DOHH2 (cell line): ENCODE results near the gene CBFA2T3.

Source experiments
- H3F3A ChIP-seq: fragments of 200-600 bp; sonication (generic), shearing (Covaris generic); 2 replicates; pipeline ENCODE4 v1.6.0; 2016; ENCODE audit warnings: antibody characterized with exemption, mild to moderate bottlenecking; ENCODE audit not compliant: control insufficient read depth, insufficient read depth
- H3K27ac ChIP-seq: fragments of 200-600 bp; sonication (generic); 2 replicates; pipeline ENCODE4 v1.5.1; 2014; ENCODE audit warnings: low read depth, mild to moderate bottlenecking, low read length, moderate library complexity
- H3K27me3 ChIP-seq: fragments of 200-600 bp; sonication (generic); 2 replicates; pipeline ENCODE4 v1.6.1; 2014; ENCODE audit warnings: mild to moderate bottlenecking, low read length, mixed read lengths; ENCODE audit not compliant: control insufficient read depth
- H3K36me3 ChIP-seq: fragments of 200-600 bp; sonication (generic); 2 replicates; pipeline ENCODE4 v1.6.1; 2014; ENCODE audit warnings: mild to moderate bottlenecking, low read length, moderate library complexity, mixed read lengths; ENCODE audit not compliant: control insufficient read depth
- H3K4me1 ChIP-seq: fragments of 200-600 bp; sonication (generic); 2 replicates; pipeline ENCODE4 v1.6.1; 2014; ENCODE audit warnings: mild to moderate bottlenecking, low read length, mixed read lengths; ENCODE audit not compliant: control insufficient read depth
- H3K4me2 ChIP-seq: fragments of 200-600 bp; sonication (generic); 2 replicates; pipeline ENCODE4 v1.6.0; 2014; ENCODE audit warnings: mild to moderate bottlenecking, low read length, moderate library complexity
- H3K4me3 ChIP-seq: fragments of 200-600 bp; sonication (generic); 2 replicates; pipeline ENCODE4 v1.5.1; 2014; ENCODE audit warnings: mild to moderate bottlenecking, low read length, mixed read lengths
- H3K79me2 ChIP-seq: fragments of 200-600 bp; sonication (generic); 2 replicates; pipeline ENCODE4 v1.6.1; 2014; ENCODE audit warnings: mild to moderate bottlenecking, low read length, mixed read lengths; ENCODE audit not compliant: control insufficient read depth
- H3K9me2 ChIP-seq: fragments of 200-600 bp; sonication (generic); replicated peaks from 2 replicates; pipeline ENCODE4 v1.6.1; 2014; ENCODE audit warnings: mild to moderate bottlenecking, low read length, mixed read lengths; ENCODE audit not compliant: control insufficient read depth
- H3K9me3 ChIP-seq: fragments of 200-600 bp; sonication (generic); 2 replicates; pipeline ENCODE4 v1.6.1; 2014; ENCODE audit warnings: antibody characterized with exemption, low read length, mixed read lengths; ENCODE audit not compliant: control insufficient read depth, insufficient read depth
- H4K20me1 ChIP-seq: fragments of 200-600 bp; sonication (generic); 2 replicates; pipeline ENCODE4 v1.6.0; 2014; ENCODE audit warnings: low read depth, mild to moderate bottlenecking, antibody characterized with exemption, low read length, moderate library complexity; ENCODE audit not compliant: control insufficient read depth, insufficient read depth
- CTCF ChIP-seq: fragments of 200-600 bp; sonication (generic); IDR thresholded peaks from one replicate; pipeline ENCODE4 v1.5.1; 2014; ENCODE audit warnings: antibody characterized with exemption, mild to moderate bottlenecking, low read depth, low read length; ENCODE audit not compliant: poor library complexity, severe bottlenecking
- EZH2phosphoT487 ChIP-seq: fragments of 200-600 bp; sonication (generic); IDR thresholded peaks from 2 replicates; pipeline ENCODE4 v1.6.1; 2017; ENCODE audit warnings: borderline replicate concordance, mild to moderate bottlenecking, antibody characterized with exemption, low read length, moderate library complexity, mixed read lengths

The CBFA2T3 gene

GRCh38 chr16:88991813-88992350, 14.9 kb upstream of the CBFA2T3 start:
- Histone ChIP-seq H3K27ac (peak overlapping the region; percentile 100), H3K36me3 (no peaks in the 10 kb centered on the region), H3K9me3 (peaks cover 2% of the 10 kb centered on the region), H4K20me1 (no peaks in the 10 kb centered on the region), H3K27me3 (no peaks in the 10 kb centered on the region), H3K4me1 (peaks cover 66% of the 10 kb centered on the region), H3K9me2 (no peaks in the 10 kb centered on the region), H3F3A (peaks cover 33% of the 10 kb centered on the region), H3K4me3 (peak overlapping the region; percentile 71), H3K4me2 (peak overlapping the region; percentile 93), H3K79me2 (no peaks in the 10 kb centered on the region)
- no peak for TF ChIP-seq EZH2phosphoT487
- TF ChIP-seq CTCF: peak; percentile 52

GRCh38 chr16:88989852-88990547, 13.0 kb upstream of the CBFA2T3 start:
- Histone ChIP-seq H3K4me1 (peaks cover 82% of the 10 kb centered on the region), H3K4me2 (no peak overlapping the region)

GRCh38 chr16:88988980-88989811, 12.2 kb upstream of the CBFA2T3 start:
- no peak overlapping the region for H3K4me2 ChIP-seq
- H3K27ac ChIP-seq: no peak overlapping the region
- H3K36me3 ChIP-seq: no peaks in the 10 kb centered on the region
- H3K27me3 ChIP-seq: no peaks in the 10 kb centered on the region
- no peaks in the 10 kb centered on the region for H4K20me1 ChIP-seq
- peaks cover 82% of the 10 kb centered on the region for H3K4me1 ChIP-seq
- H3K9me2 ChIP-seq: no peaks in the 10 kb centered on the region
- peaks cover 4% of the 10 kb centered on the region; the same call in 1 of the 2 replicates for H3K79me2 ChIP-seq
- H3K9me3 ChIP-seq: no peaks in the 10 kb centered on the region
- no peak overlapping the region for H3K4me3 ChIP-seq
- TF ChIP-seq EZH2phosphoT487 (no peak), CTCF (no peak)
- peaks cover 28% of the 10 kb centered on the region for H3F3A ChIP-seq

More at GRCh38 chr16:88989852-88990547, 13.0 kb upstream of the CBFA2T3 start:
- Histone ChIP-seq H3K27ac (no peak overlapping the region), H3K9me2 (no peaks in the 10 kb centered on the region), H3K4me3 (no peak overlapping the region), H3F3A (peaks cover 33% of the 10 kb centered on the region), H3K9me3 (no peaks in the 10 kb centered on the region), H3K79me2 (no peaks in the 10 kb centered on the region), H4K20me1 (no peaks in the 10 kb centered on the region), H3K27me3 (no peaks in the 10 kb centered on the region), H3K36me3 (no peaks in the 10 kb centered on the region)
- TF ChIP-seq EZH2phosphoT487: no peak
- TF ChIP-seq CTCF: no peak
